Measurements from ENCODE around the gene MARCHF3. TPM values are rescaled to one million over a fixed set of nuclear protein-coding genes. Genes with fewer than 3 reads are reported as not detected.
"Not testable (repeated sequence)": the region's sequence is repeated elsewhere in the genome, so short reads cannot be mapped to it uniquely, and the experiment has no call there.

MARCHF3 gene
- total and polyA plus RNA-seq, 5 donors, result 11.0 to 27.0 (median 16.3) TPM

GRCh38 chr5:126917918-126918614 lies 112.3 kb downstream of the MARCHF3 start:
- Histone ChIP-seq H3K27me3 (ENCODE audit: control insufficient read depth, insufficient read depth) (no peaks in the 10 kb centered on the region), H3K4me1 (ENCODE audit: control insufficient read depth, insufficient read depth, low read length) (peaks cover 18% of the 10 kb centered on the region), H3K9me3 (ENCODE audit: control insufficient read depth, low read length) (no peaks in the 10 kb centered on the region), H3K4me3 (ENCODE audit: low read length) (no peak overlapping the region), H3K27ac (ENCODE audit: low read length) (no peak overlapping the region)
- DNase-seq (no peak), ATAC-seq (no peak)
- intact Hi-C loops (cut with DNase I), result loop anchor here in 1 of 4 donors (5.0 kb wide), 1 partner anchor 114 kb away; the partner anchor contains the start of gene MARCHF3
- 79% methylated on average over 9 of the region's 9 CpGs for whole genome bisulfite sequencing

- DNase-seq (no peak), ATAC-seq (no peak)
- no peaks in the 10 kb centered on the region for H3K27me3 ChIP-seq (ENCODE audit: control insufficient read depth, insufficient read depth)
- H3K4me3 ChIP-seq (ENCODE audit: low read length), result no peak overlapping the region
- no peaks in the 10 kb centered on the region for H3K9me3 ChIP-seq (ENCODE audit: control insufficient read depth, low read length)
- intact Hi-C loops (cut with DNase I), result loop anchor here in 1 of 4 donors (5.0 kb wide), 1 partner anchor 117 kb away; the partner anchor contains the start of gene MARCHF3
- H3K27ac ChIP-seq (ENCODE audit: low read length), result no peak overlapping the region
- H3K4me1 ChIP-seq (ENCODE audit: control insufficient read depth, insufficient read depth, low read length), result peaks cover 12% of the 10 kb centered on the region
- WGBS, result 96% methylated on average over 2 of the region's 2 CpGs
Measured at GRCh38 chr5:126915496-126915895, 114.9 kb downstream of the MARCHF3 start.

- DNase-seq (no peak), ATAC-seq (peak in 1 of 2 donors; percentile 39)
- Histone ChIP-seq H3K4me1 (ENCODE audit: control insufficient read depth, insufficient read depth, low read length) (peaks cover 12% of the 10 kb centered on the region), H3K27me3 (ENCODE audit: control insufficient read depth, insufficient read depth) (no peaks in the 10 kb centered on the region), H3K27ac (ENCODE audit: low read length) (no peak overlapping the region), H3K4me3 (ENCODE audit: low read length) (no peak overlapping the region), H3K9me3 (ENCODE audit: control insufficient read depth, low read length) (no peaks in the 10 kb centered on the region)
- 70% methylated on average over 9 of the region's 9 CpGs for WGBS
- intact Hi-C loops (cut with DNase I), result loop anchor here in 1 of 4 donors (5.0 kb wide), 1 partner anchor 117 kb away; the partner anchor contains the start of gene MARCHF3
Measured at GRCh38 chr5:126914801-126915436, 115.4 kb downstream of the MARCHF3 start.

GRCh38 chr5:126912616-126913200 lies 117.7 kb downstream of the MARCHF3 start:
- Histone ChIP-seq H3K9me3 (ENCODE audit: control insufficient read depth, low read length) (no peaks in the 10 kb centered on the region), H3K4me1 (ENCODE audit: control insufficient read depth, insufficient read depth, low read length) (peaks cover 5% of the 10 kb centered on the region), H3K27ac (ENCODE audit: low read length) (no peak overlapping the region), H3K27me3 (ENCODE audit: control insufficient read depth, insufficient read depth) (no peaks in the 10 kb centered on the region), H3K4me3 (ENCODE audit: low read length) (no peak overlapping the region)
- 87% methylated on average over 6 of the region's 6 CpGs for WGBS
- DNase-seq (no peak), ATAC-seq (no peak)
- intact Hi-C loops (cut with DNase I), result no loop called here

GRCh38 chr5:126911986-126912385 lies 118.4 kb downstream of the MARCHF3 start:
- H3K4me1 ChIP-seq (ENCODE audit: control insufficient read depth, insufficient read depth, low read length), result peaks cover 5% of the 10 kb centered on the region
- H3K9me3 ChIP-seq (ENCODE audit: control insufficient read depth, low read length), result no peaks in the 10 kb centered on the region
- no peak for DNase-seq
- no peak overlapping the region for H3K27ac ChIP-seq (ENCODE audit: low read length)
- WGBS, result 53% methylated on average over 3 of the region's 3 CpGs
- H3K4me3 ChIP-seq (ENCODE audit: low read length), result no peak overlapping the region
- intact Hi-C loops (cut with DNase I), result no loop called here
- no peaks in the 10 kb centered on the region for H3K27me3 ChIP-seq (ENCODE audit: control insufficient read depth, insufficient read depth)
- ATAC-seq, result no peak

GRCh38 chr5:126909856-126910255 lies 120.5 kb downstream of the MARCHF3 start:
- DNase-seq, result no peak

GRCh38 chr5:126904407-126904806 lies 126.0 kb downstream of the MARCHF3 start:
- H3K27me3 ChIP-seq (ENCODE audit: control insufficient read depth, insufficient read depth); intact Hi-C loops (cut with DNase I); ATAC-seq; H3K4me3 ChIP-seq (ENCODE audit: low read length); H3K27ac ChIP-seq (ENCODE audit: low read length); H3K9me3 ChIP-seq (ENCODE audit: control insufficient read depth, low read length); H3K4me1 ChIP-seq (ENCODE audit: control insufficient read depth, insufficient read depth, low read length); DNase-seq: not testable (repeated sequence)
- no CpG with 5 or more reads among the region's 1 CpG for WGBS

More at GRCh38 chr5:126909856-126910255, 120.5 kb downstream of the MARCHF3 start:
- Histone ChIP-seq H3K4me3 (ENCODE audit: low read length) (no peak overlapping the region), H3K9me3 (ENCODE audit: control insufficient read depth, low read length) (no peaks in the 10 kb centered on the region), H3K4me1 (ENCODE audit: control insufficient read depth, insufficient read depth, low read length) (peaks cover 1% of the 10 kb centered on the region), H3K27me3 (ENCODE audit: control insufficient read depth, insufficient read depth) (no peaks in the 10 kb centered on the region), H3K27ac (ENCODE audit: low read length) (no peak overlapping the region)
- WGBS, result 69% methylated on average over 2 of the region's 2 CpGs
- ATAC-seq, result peak in 1 of 2 donors; percentile 26
- intact Hi-C loops (cut with DNase I), result no loop called here

GRCh38 chr5:126900796-126901195 lies 129.6 kb downstream of the MARCHF3 start:
- Histone ChIP-seq H3K4me1 (ENCODE audit: control insufficient read depth, insufficient read depth, low read length) (no peaks in the 10 kb centered on the region), H3K9me3 (ENCODE audit: control insufficient read depth, low read length) (no peaks in the 10 kb centered on the region), H3K27me3 (ENCODE audit: control insufficient read depth, insufficient read depth) (no peaks in the 10 kb centered on the region), H3K27ac (ENCODE audit: low read length) (no peak overlapping the region), H3K4me3 (ENCODE audit: low read length) (no peak overlapping the region)
- WGBS, result 95% methylated on average over 6 of the region's 6 CpGs
- ATAC-seq (no peak), DNase-seq (no peak)
- intact Hi-C loops (cut with DNase I), result no loop called here

- Histone ChIP-seq H3K4me1 (ENCODE audit: control insufficient read depth, insufficient read depth, low read length) (no peaks in the 10 kb centered on the region), H3K27ac (ENCODE audit: low read length) (no peak overlapping the region), H3K9me3 (ENCODE audit: control insufficient read depth, low read length) (no peaks in the 10 kb centered on the region), H3K27me3 (ENCODE audit: control insufficient read depth, insufficient read depth) (no peaks in the 10 kb centered on the region), H3K4me3 (ENCODE audit: low read length) (no peak overlapping the region)
- intact Hi-C loops (cut with DNase I), result no loop called here
- DNase-seq, result no peak
- no peak for ATAC-seq
Measured at GRCh38 chr5:126899476-126899875, 130.9 kb downstream of the MARCHF3 start.

GRCh38 chr5:126897851-126898630 lies 132.3 kb downstream of the MARCHF3 start:
- Histone ChIP-seq H3K9me3 (ENCODE audit: control insufficient read depth, low read length) (no peaks in the 10 kb centered on the region), H3K4me1 (ENCODE audit: control insufficient read depth, insufficient read depth, low read length) (no peaks in the 10 kb centered on the region), H3K4me3 (ENCODE audit: low read length) (no peak overlapping the region), H3K27me3 (ENCODE audit: control insufficient read depth, insufficient read depth) (no peaks in the 10 kb centered on the region), H3K27ac (ENCODE audit: low read length) (no peak overlapping the region)
- intact Hi-C loops (cut with DNase I), result no loop called here
- WGBS, result 93% methylated on average over 5 of the region's 5 CpGs
- no peak for ATAC-seq
- no peak for DNase-seq
